Ascending aorta (tissue), 2 donors: ENCODE data around the gene PARP8. TPM values are rescaled to one million over a fixed set of nuclear protein-coding genes. Genes with fewer than 3 reads are reported as not detected.

ENCODE experiments used
- DNase-seq, 2 donors: peaks; one replicate each; pipeline ENCODE4 v3.0.0-alpha.2; 2019; ENCODE audit warnings: low spot score in 2 of 2
- H3K27ac ChIP-seq, 2 donors: fragments of 200-600 bp; sonication (generic); one replicate each; pipeline ENCODE4 v1.5.1; 2016 to 2017; ENCODE audit warnings: mild to moderate bottlenecking in 1 of 2
- H3K27me3 ChIP-seq: fragments of 200-600 bp; sonication (generic); one replicate; pipeline ENCODE4 v1.5.1; 2017
- H3K36me3 ChIP-seq, 2 donors: fragments of 200-600 bp; sonication (generic); one replicate each; pipeline ENCODE4 v1.5.1; 2016
- H3K4me1 ChIP-seq, 2 donors: fragments of 200-600 bp; sonication (generic); one replicate each; pipeline ENCODE4 v1.5.1; 2016 to 2017; ENCODE audit warnings: mild to moderate bottlenecking in 1 of 2
- H3K4me3 ChIP-seq, 2 donors: fragments of 200-600 bp; sonication (generic); one replicate each; pipeline ENCODE4 v1.5.1; 2016 to 2017; ENCODE audit warnings: mild to moderate bottlenecking in 1 of 2
- H3K9me3 ChIP-seq, 2 donors: fragments of 200-600 bp; sonication (generic); one replicate each; pipeline ENCODE4 v1.5.1; 2016
- intact Hi-C: fragments of 100-400 bp; cut with DNase I; formaldehyde crosslinking; loops from one replicate; pipeline ENCODE4 v1.15.1; 2023
- total RNA-seq: library from RNA; depleted of rRNA; stranded (reverse); fragments of >200 nt; gene quantifications from one replicate; pipeline ENCODE4 v1.1.0, GENCODE V29; 2016
- TF ChIP-seq, protein P1 (sequence below), 3 experiments: fragments of 200-600 bp in 2 of 3; fragments of 450-650 bp in 1 of 3; sonication (generic) in 2 of 3; IDR thresholded peaks; one replicate each; pipeline ENCODE4 v1.5.1; 2016 to 2019; ENCODE audit warnings: antibody characterized with exemption in 3 of 3, mild to moderate bottlenecking in 1 of 3, moderate library complexity in 1 of 3

Gene PARP8
- total RNA-seq, 1 donor from 2014 or later, result 5.6 TPM

DNA sequence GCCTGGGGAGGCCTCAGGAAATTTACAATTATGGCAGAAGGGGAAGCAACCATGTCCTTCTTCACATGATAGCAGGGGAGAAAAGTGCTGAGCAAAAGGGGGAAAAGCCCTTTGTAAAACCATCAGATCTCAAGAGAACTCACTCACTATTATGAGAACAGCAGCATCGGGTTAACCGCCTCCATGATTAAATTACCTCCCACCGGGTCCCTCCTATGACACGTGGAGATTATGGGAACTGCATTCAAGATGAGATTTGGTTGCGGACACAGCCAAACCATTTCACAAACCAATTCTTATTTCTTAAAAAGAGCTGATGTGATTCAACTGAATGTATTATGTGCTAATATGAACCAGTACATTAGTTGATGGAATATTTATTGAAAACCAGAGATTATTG is 63.9 kb downstream of the PARP8 start:
- Histone ChIP-seq H3K4me3 (no peak overlapping the region), H3K36me3 (no peaks in the 10 kb centered on the region), H3K27me3 (no peaks in the 10 kb centered on the region), H3K27ac (no peak overlapping the region), H3K9me3 (no peaks in the 10 kb centered on the region), H3K4me1 (peaks cover 0 to 6% of the 10 kb centered on the region in 2 donors)
- intact Hi-C loops, result no loop called here
- no peak for DNase-seq
- TF ChIP-seq, protein P1, sequence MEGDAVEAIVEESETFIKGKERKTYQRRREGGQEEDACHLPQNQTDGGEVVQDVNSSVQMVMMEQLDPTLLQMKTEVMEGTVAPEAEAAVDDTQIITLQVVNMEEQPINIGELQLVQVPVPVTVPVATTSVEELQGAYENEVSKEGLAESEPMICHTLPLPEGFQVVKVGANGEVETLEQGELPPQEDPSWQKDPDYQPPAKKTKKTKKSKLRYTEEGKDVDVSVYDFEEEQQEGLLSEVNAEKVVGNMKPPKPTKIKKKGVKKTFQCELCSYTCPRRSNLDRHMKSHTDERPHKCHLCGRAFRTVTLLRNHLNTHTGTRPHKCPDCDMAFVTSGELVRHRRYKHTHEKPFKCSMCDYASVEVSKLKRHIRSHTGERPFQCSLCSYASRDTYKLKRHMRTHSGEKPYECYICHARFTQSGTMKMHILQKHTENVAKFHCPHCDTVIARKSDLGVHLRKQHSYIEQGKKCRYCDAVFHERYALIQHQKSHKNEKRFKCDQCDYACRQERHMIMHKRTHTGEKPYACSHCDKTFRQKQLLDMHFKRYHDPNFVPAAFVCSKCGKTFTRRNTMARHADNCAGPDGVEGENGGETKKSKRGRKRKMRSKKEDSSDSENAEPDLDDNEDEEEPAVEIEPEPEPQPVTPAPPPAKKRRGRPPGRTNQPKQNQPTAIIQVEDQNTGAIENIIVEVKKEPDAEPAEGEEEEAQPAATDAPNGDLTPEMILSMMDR (IDR thresholded peaks at IDR 0.05), result no peak

DNA sequence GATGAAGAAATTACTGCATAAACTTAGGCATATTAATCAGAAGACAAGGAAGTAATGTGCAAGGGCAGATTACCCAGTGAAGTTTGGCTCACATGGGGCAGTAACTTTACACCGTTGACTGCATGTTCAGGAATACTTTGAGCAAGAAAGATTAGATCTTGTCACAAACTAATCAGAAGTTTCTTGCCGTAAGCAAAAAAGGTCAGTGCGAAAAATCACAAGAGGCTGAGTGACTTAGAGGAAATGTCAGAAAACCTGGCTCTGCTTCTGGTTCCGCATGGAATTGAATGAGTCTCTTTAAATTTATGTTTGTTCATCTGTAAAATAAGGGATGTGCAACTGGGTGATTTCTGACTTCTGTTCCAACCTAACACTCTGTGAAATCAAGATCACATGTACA is 64.4 kb downstream of the PARP8 start:
- Histone ChIP-seq H3K27ac (no peak overlapping the region), H3K4me3 (no peak overlapping the region), H3K4me1 (peaks cover 0 to 6% of the 10 kb centered on the region in 2 donors), H3K9me3 (no peaks in the 10 kb centered on the region), H3K36me3 (no peaks in the 10 kb centered on the region), H3K27me3 (no peaks in the 10 kb centered on the region)
- TF ChIP-seq, protein P1 (IDR thresholded peaks at IDR 0.05), result no peak
- DNase-seq, result no peak
- intact Hi-C loops, result no loop called here

DNA sequence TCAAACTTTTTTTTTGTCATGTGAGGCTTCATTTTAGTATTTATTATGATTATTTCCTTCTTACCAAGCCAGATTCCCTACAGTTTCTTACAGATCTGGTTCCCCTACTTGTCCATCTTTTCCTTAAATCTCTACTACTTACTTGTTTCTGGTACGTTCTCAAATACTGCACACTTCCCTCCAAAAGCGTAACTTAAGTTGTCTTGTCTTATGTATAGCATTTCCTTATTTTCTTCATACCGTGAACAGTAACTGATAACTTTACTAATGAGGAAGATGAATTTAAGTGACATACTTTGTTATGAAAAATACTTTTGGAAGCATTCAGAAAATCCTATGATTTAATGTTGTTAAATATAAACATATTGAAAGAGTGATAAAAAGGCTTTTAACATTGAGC is 67.3 kb downstream of the PARP8 start:
- no peaks in the 10 kb centered on the region for H3K27me3 ChIP-seq
- no peak overlapping the region for H3K27ac ChIP-seq
- DNase-seq, result no peak
- H3K36me3 ChIP-seq, result no peaks in the 10 kb centered on the region
- intact Hi-C loops, result no loop called here
- TF ChIP-seq, protein P1 (IDR thresholded peaks at IDR 0.05), result no peak
- H3K4me1 ChIP-seq, result no peaks in the 10 kb centered on the region
- H3K9me3 ChIP-seq, result no peaks in the 10 kb centered on the region
- H3K4me3 ChIP-seq, result no peak overlapping the region

DNA sequence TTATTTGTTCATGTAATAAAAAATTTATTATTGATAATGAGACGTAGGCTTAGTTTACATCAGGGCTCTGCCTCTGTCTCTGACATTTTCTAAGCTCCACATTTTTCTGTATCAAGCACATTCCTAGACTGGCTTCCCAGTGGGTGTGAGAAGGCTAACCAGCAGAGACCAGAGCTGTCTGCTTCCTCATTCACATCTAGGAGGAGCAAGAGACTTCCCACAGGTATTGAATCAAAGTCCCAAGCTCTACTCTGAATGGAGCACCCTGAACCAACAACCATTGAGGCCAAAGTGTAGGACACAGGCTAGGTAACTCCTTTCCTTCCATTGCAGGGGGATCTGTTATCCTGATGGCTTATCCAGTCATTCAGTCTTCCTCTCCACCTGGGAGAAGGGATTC is 72.4 kb downstream of the PARP8 start:
- DNase-seq, result no peak
- H3K27ac ChIP-seq, result no peak overlapping the region
- no peaks in the 10 kb centered on the region for H3K27me3 ChIP-seq
- TF ChIP-seq, protein P1 (IDR thresholded peaks at IDR 0.05), result no peak
- no peaks in the 10 kb centered on the region for H3K36me3 ChIP-seq
- intact Hi-C loops, result no loop called here
- H3K4me3 ChIP-seq, result no peak overlapping the region
- no peaks in the 10 kb centered on the region for H3K4me1 ChIP-seq
- no peaks in the 10 kb centered on the region for H3K9me3 ChIP-seq

DNA sequence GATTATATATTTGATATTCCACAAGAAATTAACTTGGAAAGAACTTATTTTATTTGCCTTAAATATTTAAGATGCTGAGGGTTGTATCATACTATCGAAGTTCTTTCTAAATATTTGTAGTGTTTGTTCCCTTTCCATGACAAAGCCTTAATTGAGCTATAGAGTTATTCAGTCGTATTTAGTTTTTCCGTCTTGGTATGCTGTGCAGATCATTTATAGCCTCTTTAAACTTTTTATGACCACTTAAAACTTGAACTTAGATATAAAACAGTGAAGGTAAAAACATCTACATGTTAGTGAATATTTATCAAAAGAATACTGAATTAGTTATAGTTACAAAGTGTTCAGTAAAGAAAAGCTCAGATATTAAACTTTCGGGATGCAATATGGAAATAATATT is 74.4 kb downstream of the PARP8 start:
- TF ChIP-seq, protein P1 (IDR thresholded peaks at IDR 0.05), result no peak
- H3K27ac ChIP-seq, result no peak overlapping the region
- no peaks in the 10 kb centered on the region for H3K9me3 ChIP-seq
- intact Hi-C loops, result no loop called here
- H3K36me3 ChIP-seq, result no peaks in the 10 kb centered on the region
- H3K27me3 ChIP-seq, result no peaks in the 10 kb centered on the region
- DNase-seq, result no peak
- H3K4me3 ChIP-seq, result no peak overlapping the region
- peaks cover 0 to 3% of the 10 kb centered on the region in 2 donors for H3K4me1 ChIP-seq

DNA sequence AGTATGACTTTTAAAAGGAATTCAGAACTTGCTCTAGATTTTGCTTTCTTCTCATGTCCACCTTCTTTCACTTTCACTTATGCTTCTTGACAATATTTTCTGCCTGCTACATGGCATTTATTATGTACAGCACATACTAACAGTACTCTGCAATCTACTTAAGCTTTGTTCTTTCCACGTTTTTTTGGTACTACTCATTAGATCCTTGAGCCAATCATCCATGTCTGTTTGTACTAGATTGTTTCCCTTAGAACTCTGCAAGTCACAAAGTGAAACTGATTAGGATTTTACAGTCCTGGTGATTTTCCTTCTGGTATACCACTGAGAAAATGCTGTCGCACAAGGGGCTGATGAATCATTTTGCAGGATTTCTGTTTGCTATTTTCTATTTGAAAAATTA is 78.3 kb downstream of the PARP8 start:
- H3K27ac ChIP-seq, result peak overlapping the region; percentile 56
- H3K27me3 ChIP-seq, result no peaks in the 10 kb centered on the region
- peak overlapping the region; percentile 36 to 56 for H3K4me3 ChIP-seq
- H3K4me1 ChIP-seq, result peaks cover 0 to 6% of the 10 kb centered on the region in 2 donors
- DNase-seq, result no peak
- H3K36me3 ChIP-seq, result no peaks in the 10 kb centered on the region
- no peaks in the 10 kb centered on the region for H3K9me3 ChIP-seq
- intact Hi-C loops, result loop anchor here (5.0 kb wide), 1 partner anchor 77 kb away; the partner anchor contains the start of gene PARP8
- TF ChIP-seq, protein P1 (IDR thresholded peaks at IDR 0.05), result no peak
